PFSK-1 (cell line): ENCODE results near the gene NPHP1.

ENCODE experiments used
- POLR2AphosphoS5 ChIP-seq: IDR thresholded peaks from 2 replicates; pipeline ENCODE4 v1.6.1; 2012; ENCODE audit warnings: low read depth, mild to moderate bottlenecking, control low read depth, low read length, moderate library complexity
- TF ChIP-seq, protein P1 (sequence below), 2 experiments: IDR thresholded peaks; 2 replicates each; pipeline versions ENCODE4 v1.6.1 to v1.8.0; 2011 to 2012; ENCODE audit warnings: low read depth in 2 of 2, low read length in 2 of 2, control low read depth in 1 of 2, inconsistent platforms in 1 of 2, mild to moderate bottlenecking in 1 of 2, moderate library complexity in 1 of 2; ENCODE audit not compliant: insufficient read depth in 1 of 2

DNA sequence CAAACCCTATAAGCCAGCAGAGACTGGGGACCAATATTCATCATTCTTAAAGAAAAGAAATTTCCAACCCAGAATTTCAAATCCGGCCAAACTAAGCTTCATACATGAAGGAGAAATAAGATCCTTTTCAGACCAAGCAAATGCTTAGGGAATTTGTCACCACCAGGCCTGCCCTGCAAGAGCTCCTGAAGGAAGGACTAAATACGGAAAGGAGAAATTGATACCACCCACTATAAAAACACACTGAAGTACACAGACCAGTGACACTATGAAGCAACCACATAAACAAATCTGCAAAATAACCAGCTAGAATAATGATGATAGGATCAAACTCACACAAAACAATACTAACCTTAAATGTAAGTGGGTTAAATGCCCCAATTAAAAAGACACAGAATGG, 22.4 kb downstream of the NPHP1 start:
- no peak for TF ChIP-seq POLR2AphosphoS5
- TF ChIP-seq, protein P1, sequence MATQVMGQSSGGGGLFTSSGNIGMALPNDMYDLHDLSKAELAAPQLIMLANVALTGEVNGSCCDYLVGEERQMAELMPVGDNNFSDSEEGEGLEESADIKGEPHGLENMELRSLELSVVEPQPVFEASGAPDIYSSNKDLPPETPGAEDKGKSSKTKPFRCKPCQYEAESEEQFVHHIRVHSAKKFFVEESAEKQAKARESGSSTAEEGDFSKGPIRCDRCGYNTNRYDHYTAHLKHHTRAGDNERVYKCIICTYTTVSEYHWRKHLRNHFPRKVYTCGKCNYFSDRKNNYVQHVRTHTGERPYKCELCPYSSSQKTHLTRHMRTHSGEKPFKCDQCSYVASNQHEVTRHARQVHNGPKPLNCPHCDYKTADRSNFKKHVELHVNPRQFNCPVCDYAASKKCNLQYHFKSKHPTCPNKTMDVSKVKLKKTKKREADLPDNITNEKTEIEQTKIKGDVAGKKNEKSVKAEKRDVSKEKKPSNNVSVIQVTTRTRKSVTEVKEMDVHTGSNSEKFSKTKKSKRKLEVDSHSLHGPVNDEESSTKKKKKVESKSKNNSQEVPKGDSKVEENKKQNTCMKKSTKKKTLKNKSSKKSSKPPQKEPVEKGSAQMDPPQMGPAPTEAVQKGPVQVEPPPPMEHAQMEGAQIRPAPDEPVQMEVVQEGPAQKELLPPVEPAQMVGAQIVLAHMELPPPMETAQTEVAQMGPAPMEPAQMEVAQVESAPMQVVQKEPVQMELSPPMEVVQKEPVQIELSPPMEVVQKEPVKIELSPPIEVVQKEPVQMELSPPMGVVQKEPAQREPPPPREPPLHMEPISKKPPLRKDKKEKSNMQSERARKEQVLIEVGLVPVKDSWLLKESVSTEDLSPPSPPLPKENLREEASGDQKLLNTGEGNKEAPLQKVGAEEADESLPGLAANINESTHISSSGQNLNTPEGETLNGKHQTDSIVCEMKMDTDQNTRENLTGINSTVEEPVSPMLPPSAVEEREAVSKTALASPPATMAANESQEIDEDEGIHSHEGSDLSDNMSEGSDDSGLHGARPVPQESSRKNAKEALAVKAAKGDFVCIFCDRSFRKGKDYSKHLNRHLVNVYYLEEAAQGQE (IDR thresholded peaks at IDR 0.05; ENCODE audit: insufficient read depth in 1 of 2, low read depth in 2 of 2, low read length in 2 of 2) = no peak
